CD4-positive, alpha-beta T cell treated with Interferon alpha-2 for 1 hour (primary cell): ENCODE measurements around the gene C6orf136.
A peak's percentile ranks its signal among the peaks of the same experiment; 100 is the strongest.

Experiments used
- DNase-seq, 2 donors: peaks; one replicate each; pipeline ENCODE4 v3.0.0-alpha.2; 2020 to 2022

The C6orf136 gene, protein sequence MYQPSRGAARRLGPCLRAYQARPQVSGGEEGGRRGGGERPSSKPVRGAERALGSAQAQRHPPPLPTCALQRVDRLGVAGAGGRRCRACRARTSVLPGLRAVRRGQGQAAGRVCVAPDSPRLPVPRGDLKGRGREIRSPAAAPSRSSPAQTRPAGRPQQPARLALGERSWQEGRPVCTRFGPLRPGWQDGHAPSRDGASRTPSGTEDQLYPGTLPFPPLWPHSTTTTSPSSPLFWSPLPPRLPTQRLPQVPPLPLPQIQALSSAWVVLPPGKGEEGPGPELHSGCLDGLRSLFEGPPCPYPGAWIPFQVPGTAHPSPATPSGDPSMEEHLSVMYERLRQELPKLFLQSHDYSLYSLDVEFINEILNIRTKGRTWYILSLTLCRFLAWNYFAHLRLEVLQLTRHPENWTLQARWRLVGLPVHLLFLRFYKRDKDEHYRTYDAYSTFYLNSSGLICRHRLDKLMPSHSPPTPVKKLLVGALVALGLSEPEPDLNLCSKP

GRCh38 chr6:30646450-30647241 is at the start of gene C6orf136:
Gene C6orf136, plus strand, starts transcription at chr6:30647133. Its CDS starts 99 bp downstream, at chr6:30647232.
- peak; percentile 96 to 97 for DNase-seq

- DNase-seq = peak; percentile 77 to 86
These were observed 49.4 kb upstream of the C6orf136 start for GRCh38 chr6:30597315-30598144.

GRCh38 chr6:30598912-30599624 is 47.9 kb upstream of the C6orf136 start:
- no peak for DNase-seq

DNA sequence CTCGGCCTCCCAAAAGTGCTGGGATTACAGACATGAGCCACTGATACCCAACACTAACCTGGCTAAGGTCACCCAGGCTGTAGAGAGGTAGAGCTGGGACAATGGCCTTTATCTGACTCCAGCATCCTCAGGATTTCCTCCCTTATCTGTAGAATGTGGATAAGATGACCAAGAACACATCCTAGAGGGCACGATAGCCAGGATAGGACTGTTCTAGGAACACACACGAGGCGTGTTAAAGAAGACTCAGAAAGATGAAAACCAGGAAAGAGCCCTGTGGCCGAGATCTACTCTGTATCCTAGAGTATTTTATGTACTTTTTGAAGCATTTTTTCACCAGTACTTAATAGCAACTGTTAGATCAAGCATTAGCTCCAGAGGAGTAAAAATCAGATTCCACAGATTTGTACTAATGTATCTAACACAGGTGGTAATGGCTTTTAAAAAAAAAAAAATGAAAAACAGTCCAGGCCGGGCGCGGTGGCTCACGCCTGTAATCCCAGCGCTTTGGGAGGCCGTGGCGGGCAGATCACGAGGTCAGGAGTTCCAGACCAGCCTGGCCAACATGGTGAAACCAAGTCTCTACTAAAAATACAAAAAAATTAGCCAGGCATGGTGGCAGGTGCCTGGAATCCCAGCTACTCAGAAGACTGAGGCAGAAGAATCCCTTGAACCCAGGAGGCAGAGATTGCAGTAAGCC is 47.2 kb upstream of the C6orf136 start:
- DNase-seq = no peak

DNA sequence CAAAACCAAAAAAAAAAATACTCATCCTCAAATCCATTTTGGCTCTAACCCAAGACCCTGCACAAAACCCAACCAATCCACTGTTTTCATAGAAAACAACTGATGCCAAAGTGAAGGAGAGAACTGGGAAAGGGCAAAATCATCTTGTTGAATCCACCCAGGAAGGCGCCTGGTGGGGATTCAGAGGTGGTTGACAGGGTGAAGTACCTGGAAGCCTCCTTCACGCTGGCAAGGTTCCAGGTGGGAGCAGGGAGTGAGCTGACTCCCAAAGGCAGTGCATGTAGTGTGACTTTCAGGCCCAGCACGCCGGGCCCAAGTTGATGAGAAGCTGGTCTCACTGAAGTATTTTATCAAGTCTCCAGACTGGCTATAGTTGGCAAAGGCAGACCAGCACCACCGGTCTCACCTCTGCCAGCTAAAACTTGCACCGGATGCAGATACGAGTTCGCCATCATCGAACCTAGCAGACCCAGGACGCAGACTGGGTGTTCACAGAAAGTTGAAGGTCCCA is 46.4 kb upstream of the C6orf136 start:
- DNase-seq = no peak

DNA sequence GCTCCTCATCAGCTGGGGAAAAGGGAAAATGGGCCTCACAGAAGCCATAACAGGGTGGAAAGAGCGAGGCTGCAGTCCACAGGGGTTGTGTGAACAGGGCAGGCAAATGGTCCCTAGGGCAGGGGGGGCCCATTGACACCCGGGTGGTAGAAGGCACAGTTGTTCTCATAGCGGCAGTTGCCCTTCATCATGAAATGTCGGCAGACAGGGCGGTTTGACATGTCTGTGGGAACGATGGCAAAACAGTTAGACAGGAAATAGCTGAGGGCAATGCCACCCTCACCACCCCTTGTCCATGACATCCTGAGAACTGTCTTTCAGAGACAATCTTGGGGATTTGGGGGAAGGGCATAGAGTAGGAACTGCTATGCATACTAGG is 45.5 kb upstream of the C6orf136 start:
- peak in 1 of 2 donors; percentile 9 for DNase-seq

GRCh38 chr6:30601815-30602641 is 44.9 kb upstream of the C6orf136 start:
- DNase-seq = no peak

GRCh38 chr6:30603961-30604360 is 43.0 kb upstream of the C6orf136 start:
- no peak for DNase-seq

- DNase-seq = no peak
These were observed 36.9 kb upstream of the C6orf136 start for GRCh38 chr6:30610065-30610464.

DNA sequence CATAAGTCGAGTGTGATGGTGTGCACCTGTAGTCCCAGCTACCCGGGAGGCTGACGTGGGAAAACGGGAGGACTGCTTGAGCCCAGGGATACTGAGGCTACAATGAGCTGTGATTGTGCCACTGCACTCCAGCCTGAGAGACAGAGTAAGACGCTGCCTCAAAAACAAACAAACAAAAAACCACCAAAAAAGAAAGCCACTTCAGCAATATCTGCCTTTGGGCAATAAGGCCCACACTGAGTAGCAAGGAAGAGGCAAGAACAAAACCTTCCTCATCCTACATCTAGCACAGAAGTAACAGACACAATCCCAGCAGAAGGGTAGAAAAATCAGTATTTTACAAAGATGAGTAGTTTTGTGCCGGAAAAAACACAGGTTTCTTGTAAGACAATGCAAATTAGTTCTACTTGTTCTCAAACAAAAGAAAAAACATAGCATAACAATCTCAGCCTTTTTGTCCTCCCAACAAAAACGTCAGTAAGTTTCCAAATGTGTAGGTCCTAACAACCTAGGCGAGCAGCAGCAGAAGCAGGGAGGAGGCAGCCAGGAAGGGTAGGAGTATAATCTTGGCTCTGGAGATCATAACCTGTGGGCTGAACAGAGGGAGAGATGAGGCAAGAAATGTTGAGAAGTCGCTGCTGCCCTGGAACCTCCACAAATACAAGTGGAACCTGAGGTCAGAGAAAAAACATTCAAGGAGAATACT is 35.6 kb upstream of the C6orf136 start:
- DNase-seq = no peak

DNA sequence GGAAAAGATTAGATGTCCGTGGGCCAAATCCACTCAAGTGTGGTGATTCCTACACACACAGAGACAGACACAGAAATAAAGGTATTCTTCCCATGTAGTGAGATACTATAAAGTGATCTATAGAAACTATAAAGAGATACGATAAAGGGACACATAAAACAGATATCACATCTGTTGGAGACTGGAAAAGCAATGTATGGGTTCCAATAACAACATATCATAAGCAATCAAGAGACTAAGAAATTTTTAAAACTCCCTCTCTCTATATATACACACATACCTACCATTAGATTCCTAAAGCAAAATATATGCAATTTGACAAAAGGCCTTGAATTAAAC is 35.1 kb upstream of the C6orf136 start:
- no peak for DNase-seq

- DNase-seq = no peak
These were observed 34.7 kb upstream of the C6orf136 start for GRCh38 chr6:30612213-30612612.

- no peak for DNase-seq
These were observed 34.2 kb upstream of the C6orf136 start for GRCh38 chr6:30612687-30613248.

DNA sequence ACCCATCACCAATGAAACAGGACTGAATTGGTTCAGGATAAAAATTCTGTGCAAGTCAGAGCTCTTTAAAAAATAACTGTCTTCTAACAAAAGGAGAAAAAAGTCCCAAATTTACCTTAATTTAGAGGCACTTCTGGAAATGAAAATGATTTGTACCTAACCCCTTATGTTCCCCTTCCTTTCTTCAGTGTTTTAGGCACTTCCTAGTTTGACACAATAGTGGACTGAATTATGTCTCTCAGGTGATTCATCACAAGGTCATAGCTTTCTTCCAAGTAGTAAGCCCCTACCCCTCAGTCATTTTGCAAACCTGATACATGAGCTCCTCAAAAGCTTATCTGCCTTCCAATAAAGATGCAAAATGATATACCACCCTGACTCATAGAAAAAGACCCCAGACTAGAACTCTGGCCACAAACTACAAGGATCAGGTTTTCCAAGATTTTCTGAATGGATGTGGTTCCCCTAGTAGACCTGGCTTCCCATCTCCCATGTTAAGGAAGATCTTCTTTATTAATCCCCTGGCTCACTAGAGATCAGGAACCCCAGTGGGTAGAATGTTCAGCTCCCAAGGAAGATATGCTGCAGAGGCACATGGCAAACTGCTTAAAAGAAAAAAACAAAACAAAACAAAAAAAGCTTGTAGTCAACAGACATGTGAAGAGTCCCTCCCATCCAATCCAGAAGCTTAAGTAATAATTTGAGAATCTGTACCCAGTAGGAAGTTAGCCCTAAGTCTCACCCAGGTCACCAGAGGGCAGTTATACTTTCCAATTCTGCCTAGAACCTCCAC is 33.5 kb upstream of the C6orf136 start:
- DNase-seq = no peak

GRCh38 chr6:30614044-30614842 is 32.7 kb upstream of the C6orf136 start:
- DNase-seq = peak in 1 of 2 donors; percentile 44

DNA sequence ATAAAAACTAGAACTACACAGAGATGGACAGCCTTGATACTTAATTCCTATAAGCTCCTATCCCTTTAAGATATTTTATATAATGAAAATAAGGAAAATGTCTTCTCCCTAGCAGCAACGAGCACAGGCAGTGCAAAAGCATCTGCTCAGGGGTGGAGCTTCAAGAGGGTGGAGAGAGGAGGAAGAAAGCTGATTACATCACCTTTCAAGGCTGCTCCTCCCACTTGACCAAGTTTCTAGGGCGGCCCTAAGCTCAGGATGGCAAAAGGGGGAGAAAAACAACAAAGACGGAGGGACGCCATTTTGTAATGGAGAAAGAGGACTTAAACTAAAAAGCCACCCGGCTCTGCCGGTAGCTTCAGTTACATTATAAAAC is 32.1 kb upstream of the C6orf136 start:
- DNase-seq = peak; percentile 95 to 96

GRCh38 chr6:30615219-30615957 is 31.5 kb upstream of the C6orf136 start:
- DNase-seq = peak; percentile 37 to 68
